Measurements from ENCODE around the gene DAAM1. TPM values are rescaled to one million over a fixed set of nuclear protein-coding genes. Genes with fewer than 3 reads are reported as not detected.

DAAM1 gene
- total RNA-seq, 1 donor, result 19.5 TPM

DNA sequence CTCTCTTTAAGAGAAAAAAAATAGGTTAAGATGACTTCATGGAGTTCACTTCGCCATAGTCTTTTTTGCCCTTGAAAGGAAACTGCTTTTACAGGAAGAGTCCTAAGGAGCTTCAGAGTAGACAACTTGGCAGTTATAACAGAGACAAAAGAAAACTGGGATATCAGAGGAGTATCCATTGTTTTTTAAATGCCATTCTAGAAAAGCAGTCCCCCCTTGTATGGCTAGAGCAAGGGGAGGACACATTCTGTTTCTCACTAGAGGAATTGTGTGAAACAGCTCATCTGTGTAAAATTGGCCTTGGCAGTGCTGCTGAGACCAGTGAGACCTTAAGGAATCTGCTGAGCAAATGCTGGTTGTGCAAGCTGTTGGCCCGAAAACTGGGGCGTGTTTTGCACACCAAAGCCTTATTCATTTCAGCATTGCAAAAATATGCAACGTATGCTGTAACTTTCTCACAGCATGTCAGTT is 148.7 kb downstream of the DAAM1 start:
- Histone ChIP-seq H4K20me1 (ENCODE audit: insufficient read depth, low read length) (no peaks in the 10 kb centered on the region), H3K79me2 (ENCODE audit: insufficient read depth, low read length) (no peaks in the 10 kb centered on the region), H3K4me2 (ENCODE audit: insufficient read depth, low read length) (no peak overlapping the region), H3K4me1 (ENCODE audit: insufficient read depth, low read length) (peaks cover 38% of the 10 kb centered on the region), H3K9me3 (ENCODE audit: low read depth, low read length) (no peaks in the 10 kb centered on the region), H3K27ac (ENCODE audit: low read depth, low read length) (peak overlapping the region; percentile 64), H3K27me3 (ENCODE audit: insufficient read depth, low read length) (no peaks in the 10 kb centered on the region), H3K36me3 (ENCODE audit: insufficient read depth, low read length) (peaks cover 19% of the 10 kb centered on the region), H3K4me3 (ENCODE audit: insufficient read depth, low read length) (no peak overlapping the region), H2AFZ (ENCODE audit: low read length) (no peak overlapping the region)
- TF ChIP-seq, protein P1, sequence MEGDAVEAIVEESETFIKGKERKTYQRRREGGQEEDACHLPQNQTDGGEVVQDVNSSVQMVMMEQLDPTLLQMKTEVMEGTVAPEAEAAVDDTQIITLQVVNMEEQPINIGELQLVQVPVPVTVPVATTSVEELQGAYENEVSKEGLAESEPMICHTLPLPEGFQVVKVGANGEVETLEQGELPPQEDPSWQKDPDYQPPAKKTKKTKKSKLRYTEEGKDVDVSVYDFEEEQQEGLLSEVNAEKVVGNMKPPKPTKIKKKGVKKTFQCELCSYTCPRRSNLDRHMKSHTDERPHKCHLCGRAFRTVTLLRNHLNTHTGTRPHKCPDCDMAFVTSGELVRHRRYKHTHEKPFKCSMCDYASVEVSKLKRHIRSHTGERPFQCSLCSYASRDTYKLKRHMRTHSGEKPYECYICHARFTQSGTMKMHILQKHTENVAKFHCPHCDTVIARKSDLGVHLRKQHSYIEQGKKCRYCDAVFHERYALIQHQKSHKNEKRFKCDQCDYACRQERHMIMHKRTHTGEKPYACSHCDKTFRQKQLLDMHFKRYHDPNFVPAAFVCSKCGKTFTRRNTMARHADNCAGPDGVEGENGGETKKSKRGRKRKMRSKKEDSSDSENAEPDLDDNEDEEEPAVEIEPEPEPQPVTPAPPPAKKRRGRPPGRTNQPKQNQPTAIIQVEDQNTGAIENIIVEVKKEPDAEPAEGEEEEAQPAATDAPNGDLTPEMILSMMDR (IDR thresholded peaks at IDR 0.05; ENCODE audit: extremely low read depth, low read depth, low read length), result no peak
- DNase-seq (ENCODE audit: insufficient read length, low spot score, missing footprints), result no peak

DNA sequence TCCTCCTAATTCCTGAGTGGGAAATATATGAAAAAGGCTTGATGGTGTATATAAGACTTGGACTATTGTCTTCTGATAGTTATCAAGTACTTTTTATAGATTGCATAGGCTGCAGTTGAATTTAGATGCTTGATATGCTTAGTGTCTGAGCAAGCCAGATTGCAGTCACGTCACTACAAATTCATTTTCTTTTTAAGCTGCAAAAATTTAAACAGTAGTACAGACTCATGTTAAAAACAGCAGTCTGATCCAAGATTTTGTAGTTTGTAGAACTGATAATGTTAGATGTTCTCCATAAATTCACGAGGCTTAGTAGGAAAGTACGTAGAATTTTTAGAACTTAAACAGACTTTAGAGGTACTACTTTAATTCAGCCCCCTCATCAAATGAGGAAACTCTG is 150.3 kb downstream of the DAAM1 start:
- no peaks in the 10 kb centered on the region for H3K79me2 ChIP-seq (ENCODE audit: insufficient read depth, low read length)
- TF ChIP-seq, protein P1 (IDR thresholded peaks at IDR 0.05; ENCODE audit: extremely low read depth, low read depth, low read length), result no peak
- DNase-seq (ENCODE audit: insufficient read length, low spot score, missing footprints), result no peak
- peaks cover 15% of the 10 kb centered on the region for H3K36me3 ChIP-seq (ENCODE audit: insufficient read depth, low read length)
- no peak overlapping the region for H2AFZ ChIP-seq (ENCODE audit: low read length)
- H3K4me2 ChIP-seq (ENCODE audit: insufficient read depth, low read length), result no peak overlapping the region
- no peaks in the 10 kb centered on the region for H3K9me3 ChIP-seq (ENCODE audit: low read depth, low read length)
- H3K27ac ChIP-seq (ENCODE audit: low read depth, low read length), result no peak overlapping the region
- no peaks in the 10 kb centered on the region for H3K27me3 ChIP-seq (ENCODE audit: insufficient read depth, low read length)
- H3K4me3 ChIP-seq (ENCODE audit: insufficient read depth, low read length), result no peak overlapping the region
- H4K20me1 ChIP-seq (ENCODE audit: insufficient read depth, low read length), result no peaks in the 10 kb centered on the region
- H3K4me1 ChIP-seq (ENCODE audit: insufficient read depth, low read length), result peaks cover 25% of the 10 kb centered on the region

DNA sequence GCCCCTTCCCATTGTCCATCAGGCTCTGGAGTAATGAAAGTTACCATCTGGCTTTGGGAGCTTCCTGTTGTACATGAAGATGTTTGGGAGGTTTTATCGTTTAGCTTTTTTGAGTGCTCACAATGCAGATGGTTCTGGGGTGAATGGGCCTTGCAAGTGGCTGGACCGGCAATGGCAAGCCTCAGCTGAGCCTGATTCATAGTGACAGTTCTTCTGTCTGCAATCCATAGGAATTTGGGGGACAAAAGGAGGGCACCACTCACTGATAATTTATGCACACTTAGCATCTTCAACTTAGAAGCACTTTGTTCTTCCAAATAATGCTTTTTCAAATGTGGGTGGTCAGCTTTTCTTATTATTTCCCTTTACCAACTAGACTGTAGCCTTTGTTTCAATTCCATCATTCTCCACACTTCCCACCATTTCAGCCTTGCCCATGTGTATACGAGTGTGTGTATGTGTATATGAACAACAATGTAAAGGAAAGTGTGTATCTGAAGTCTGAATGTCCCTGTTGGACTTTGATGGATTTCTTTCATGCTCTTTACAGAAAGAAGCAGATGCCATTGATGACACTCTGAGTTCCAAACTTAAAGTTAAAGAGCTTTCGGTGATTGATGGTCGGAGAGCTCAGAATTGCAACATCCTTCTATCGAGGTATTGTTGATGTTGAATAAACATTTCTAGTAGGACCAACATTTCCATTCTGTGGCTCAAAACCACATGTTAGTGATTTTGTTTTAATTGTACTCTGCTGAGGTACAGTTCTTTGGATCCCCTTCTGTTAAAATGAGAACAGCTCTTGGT is 151.3 kb downstream of the DAAM1 start:
- H3K36me3 ChIP-seq (ENCODE audit: insufficient read depth, low read length), result peaks cover 15% of the 10 kb centered on the region
- TF ChIP-seq, protein P1 (IDR thresholded peaks at IDR 0.05; ENCODE audit: extremely low read depth, low read depth, low read length), result no peak

DNA sequence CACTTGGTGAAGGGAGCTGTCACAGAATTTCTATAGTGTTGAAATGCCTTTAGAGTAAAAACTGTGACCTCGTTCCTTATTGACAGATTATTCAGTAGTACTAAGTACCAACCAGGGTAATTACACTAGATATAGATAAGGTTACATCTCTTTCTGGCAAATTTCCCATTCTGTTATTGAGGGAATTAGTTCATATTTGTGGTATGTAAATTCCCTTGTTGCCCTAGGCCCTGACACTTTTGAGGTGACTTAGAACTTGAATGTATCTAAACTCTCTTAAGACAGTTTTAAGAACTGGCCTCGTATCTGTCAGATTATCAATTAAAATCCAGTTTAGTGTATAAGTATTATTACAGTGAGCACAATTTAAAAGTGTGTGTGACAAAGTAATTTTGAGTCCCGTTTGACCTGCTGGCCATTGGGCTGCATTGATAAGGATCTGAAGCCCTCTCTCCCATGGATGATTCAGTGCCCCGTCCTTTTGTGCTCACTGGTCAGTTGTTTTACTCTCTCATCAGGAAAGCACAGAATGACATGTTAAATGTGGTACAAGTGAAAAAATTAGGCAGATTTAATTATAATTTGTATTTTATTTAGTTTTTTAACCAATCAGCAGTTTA is 153.5 kb downstream of the DAAM1 start:
- TF ChIP-seq, protein P1 (IDR thresholded peaks at IDR 0.05; ENCODE audit: extremely low read depth, low read depth, low read length), result no peak
- Histone ChIP-seq H3K4me1 (ENCODE audit: insufficient read depth, low read length) (peaks cover 17% of the 10 kb centered on the region), H2AFZ (ENCODE audit: low read length) (no peak overlapping the region), H3K79me2 (ENCODE audit: insufficient read depth, low read length) (no peaks in the 10 kb centered on the region), H4K20me1 (ENCODE audit: insufficient read depth, low read length) (no peaks in the 10 kb centered on the region), H3K4me3 (ENCODE audit: insufficient read depth, low read length) (no peak overlapping the region), H3K27ac (ENCODE audit: low read depth, low read length) (no peak overlapping the region), H3K4me2 (ENCODE audit: insufficient read depth, low read length) (no peak overlapping the region), H3K9me3 (ENCODE audit: low read depth, low read length) (no peaks in the 10 kb centered on the region), H3K36me3 (ENCODE audit: insufficient read depth, low read length) (peaks cover 15% of the 10 kb centered on the region), H3K27me3 (ENCODE audit: insufficient read depth, low read length) (no peaks in the 10 kb centered on the region)
- DNase-seq (ENCODE audit: insufficient read length, low spot score, missing footprints), result no peak

More for the DNA sequence above, 151.3 kb downstream of the DAAM1 start:
- no peaks in the 10 kb centered on the region for H3K9me3 ChIP-seq (ENCODE audit: low read depth, low read length)
- H2AFZ ChIP-seq (ENCODE audit: low read length), result no peak overlapping the region
- peaks cover 19% of the 10 kb centered on the region for H3K4me1 ChIP-seq (ENCODE audit: insufficient read depth, low read length)
- no peaks in the 10 kb centered on the region for H4K20me1 ChIP-seq (ENCODE audit: insufficient read depth, low read length)
- no peak overlapping the region for H3K27ac ChIP-seq (ENCODE audit: low read depth, low read length)
- no peak overlapping the region for H3K4me3 ChIP-seq (ENCODE audit: insufficient read depth, low read length)
- no peak overlapping the region for H3K4me2 ChIP-seq (ENCODE audit: insufficient read depth, low read length)
- no peaks in the 10 kb centered on the region for H3K79me2 ChIP-seq (ENCODE audit: insufficient read depth, low read length)
- DNase-seq (ENCODE audit: insufficient read length, low spot score, missing footprints), result no peak
- no peaks in the 10 kb centered on the region for H3K27me3 ChIP-seq (ENCODE audit: insufficient read depth, low read length)

Measured in osteoblast (primary cell).